Adipocyte (in vitro differentiated cells): ENCODE data around the gene OSBPL5.
"Not testable (repeated sequence)": the region's sequence is repeated elsewhere in the genome, so short reads cannot be mapped to it uniquely, and the experiment has no call there.

Experiments used
- DNase-seq: peaks from one replicate; pipeline ENCODE4 v3.0.0-alpha.2; 2015; ENCODE audit warnings: low read depth
- H3K27me3 ChIP-seq: replicated peaks from 2 replicates; pipeline ENCODE4 v1.7.0; 2013; ENCODE audit warnings: mild to moderate bottlenecking, low read length, moderate library complexity; ENCODE audit not compliant: control insufficient read depth, insufficient read depth
- H3K36me3 ChIP-seq: 2 replicates; pipeline ENCODE4 v1.7.0; 2013; ENCODE audit warnings: low read length, mild to moderate bottlenecking, moderate library complexity; ENCODE audit not compliant: control insufficient read depth, insufficient read depth, severe bottlenecking
- H3K4me1 ChIP-seq: 2 replicates; pipeline ENCODE4 v1.7.0; 2013; ENCODE audit warnings: mild to moderate bottlenecking, low read length, moderate library complexity; ENCODE audit not compliant: control insufficient read depth, insufficient read depth
- H3K4me3 ChIP-seq: 2 replicates; pipeline ENCODE4 v1.7.0; 2013; ENCODE audit warnings: mild to moderate bottlenecking, low read length, moderate library complexity
- H3K9ac ChIP-seq: 2 replicates; pipeline ENCODE4 v1.7.0; 2013; ENCODE audit warnings: mild to moderate bottlenecking, low read length, moderate library complexity
- H3K9me3 ChIP-seq: 2 replicates; pipeline ENCODE4 v1.7.0; 2013; ENCODE audit warnings: mild to moderate bottlenecking, low read length, moderate library complexity; ENCODE audit not compliant: control insufficient read depth

The OSBPL5 gene

DNA sequence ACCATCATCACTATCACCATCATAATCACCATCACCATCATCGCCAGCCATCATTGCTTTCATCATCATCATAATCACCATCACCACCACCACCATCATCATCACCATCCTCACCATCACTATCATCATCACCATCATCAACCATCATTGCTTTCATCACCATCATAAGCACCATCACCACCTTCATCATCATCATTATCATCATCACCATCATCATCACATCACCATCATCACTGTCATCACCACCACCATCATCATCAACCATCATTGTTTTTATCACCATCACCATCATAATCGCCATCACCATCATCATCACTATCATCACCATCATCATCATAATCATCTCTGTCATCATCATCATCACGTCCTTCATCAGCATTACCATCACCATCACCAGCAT lies 9.3 kb upstream of the OSBPL5 start:
- Histone ChIP-seq H3K4me3 (no peak overlapping the region), H3K36me3 (no peaks in the 10 kb centered on the region), H3K27me3 (peaks cover 7% of the 10 kb centered on the region), H3K9me3 (peaks cover 20% of the 10 kb centered on the region), H3K9ac (no peak overlapping the region), H3K4me1 (peaks cover 18% of the 10 kb centered on the region)
- no peak for DNase-seq

DNA sequence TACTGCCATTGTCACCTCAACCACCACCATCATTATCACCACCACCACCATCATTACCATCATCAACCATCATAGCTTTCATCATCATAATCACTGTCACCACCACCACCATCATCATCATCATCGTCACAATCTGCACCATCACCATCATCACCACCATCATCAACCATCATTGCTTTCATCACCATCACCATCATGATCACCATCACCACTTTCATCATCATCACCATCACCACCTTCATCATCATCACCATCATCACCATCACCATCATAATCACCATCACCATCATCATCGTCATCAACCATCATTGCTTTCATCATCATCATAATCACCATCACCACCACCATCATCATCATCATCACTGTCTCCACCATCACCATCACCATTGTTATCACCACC lies 8.7 kb upstream of the OSBPL5 start:
- Histone ChIP-seq H3K27me3 (peaks cover 7% of the 10 kb centered on the region), H3K36me3 (no peaks in the 10 kb centered on the region), H3K4me3 (no peak overlapping the region), H3K4me1 (peaks cover 23% of the 10 kb centered on the region), H3K9me3 (peaks cover 20% of the 10 kb centered on the region), H3K9ac (no peak overlapping the region)
- DNase-seq: no peak

DNA sequence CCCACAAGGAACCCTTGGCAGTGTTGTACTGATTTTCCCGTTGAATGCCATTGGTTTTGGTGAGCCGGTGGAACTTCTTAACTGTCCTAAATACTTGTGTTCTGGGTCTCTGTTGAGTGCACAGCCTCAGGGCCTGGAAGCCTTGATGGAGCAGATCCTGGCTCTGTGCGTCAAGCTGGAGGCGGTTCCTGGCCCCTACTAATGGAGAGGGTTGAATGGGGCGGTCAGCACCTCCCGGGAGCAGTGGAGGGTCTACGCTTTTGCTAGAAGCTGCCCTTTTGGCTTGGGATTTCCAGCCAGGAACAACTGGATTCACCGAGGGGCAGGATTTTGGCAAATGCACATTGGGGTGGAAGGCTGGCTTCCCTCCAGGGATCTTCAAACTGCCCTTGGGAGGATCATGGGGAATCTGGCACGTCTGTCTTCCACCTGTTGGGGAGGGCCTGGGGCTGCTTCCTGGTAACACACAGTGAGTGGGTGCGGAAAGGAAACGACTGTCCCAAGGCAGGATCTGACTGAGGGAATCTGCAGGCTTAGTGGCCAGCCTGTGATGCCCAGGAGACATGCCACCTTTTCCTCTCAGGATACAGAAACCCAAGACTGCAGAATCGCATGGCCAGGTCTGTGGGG lies 6.9 kb upstream of the OSBPL5 start:
- Histone ChIP-seq H3K4me1 (peaks cover 14% of the 10 kb centered on the region), H3K4me3 (no peak overlapping the region), H3K27me3 (peaks cover 7% of the 10 kb centered on the region), H3K36me3 (no peaks in the 10 kb centered on the region), H3K9ac (no peak overlapping the region), H3K9me3 (peaks cover 18% of the 10 kb centered on the region)
- DNase-seq: no peak

DNA sequence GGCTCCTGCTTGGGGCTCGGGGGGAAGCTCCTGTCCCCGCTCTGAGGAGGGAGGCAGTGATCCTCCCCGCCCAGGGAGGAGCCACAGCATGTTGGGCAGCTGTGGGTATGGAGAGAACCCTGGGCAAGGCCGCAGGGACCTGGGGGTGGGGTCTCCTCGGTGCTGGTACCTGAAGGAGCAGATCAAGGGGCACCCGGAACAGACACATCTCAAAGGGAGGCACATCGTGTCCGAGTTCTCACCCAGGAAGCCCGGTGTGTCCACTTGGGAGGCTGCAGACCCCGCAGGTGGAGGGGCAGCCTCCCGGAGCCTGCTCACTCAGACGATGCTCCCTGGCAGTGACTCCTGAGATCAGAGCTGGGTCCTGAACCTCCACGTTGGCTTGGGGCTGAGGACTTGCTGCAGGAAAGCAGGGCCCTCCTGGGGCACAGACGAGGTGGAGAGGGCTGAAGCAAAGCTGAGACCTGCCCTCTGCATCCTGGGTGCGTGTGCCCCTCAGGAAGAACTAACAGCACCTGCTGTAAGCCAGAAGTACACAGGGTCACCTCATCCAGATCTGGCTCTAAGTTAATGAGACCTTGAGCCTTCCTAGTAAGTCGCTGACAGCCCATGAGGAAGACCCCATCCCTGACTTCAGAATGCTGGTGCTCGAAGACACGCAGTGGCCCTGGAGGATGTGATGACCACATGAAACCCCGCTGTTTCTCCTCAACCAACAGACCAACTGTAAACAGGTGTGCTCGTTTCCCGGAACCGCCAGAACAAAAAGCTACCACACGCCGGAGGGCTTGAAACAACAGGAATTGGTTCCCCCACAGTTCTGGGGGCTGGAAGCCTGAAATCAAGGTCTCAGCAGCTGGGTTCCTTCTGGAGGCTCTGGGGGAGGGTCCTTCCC lies 5.9 kb upstream of the OSBPL5 start:
- no peaks in the 10 kb centered on the region for H3K36me3 ChIP-seq
- H3K9me3 ChIP-seq: peaks cover 7% of the 10 kb centered on the region
- peaks cover 14% of the 10 kb centered on the region for H3K4me1 ChIP-seq
- peaks cover 7% of the 10 kb centered on the region for H3K27me3 ChIP-seq
- DNase-seq: no peak
- no peak overlapping the region for H3K9ac ChIP-seq
- H3K4me3 ChIP-seq: no peak overlapping the region

GRCh38 chr11:3170044-3170755 lies 5.1 kb upstream of the OSBPL5 start:
- Histone ChIP-seq H3K27me3 (peaks cover 7% of the 10 kb centered on the region), H3K4me3 (peak overlapping the region; percentile 78), H3K4me1 (peaks cover 18% of the 10 kb centered on the region), H3K9ac (peak overlapping the region; percentile 69), H3K9me3 (no peaks in the 10 kb centered on the region), H3K36me3 (no peaks in the 10 kb centered on the region)
- DNase-seq: no peak

GRCh38 chr11:3169255-3170043 lies 4.3 kb upstream of the OSBPL5 start:
- DNase-seq: peak; percentile 79
- Histone ChIP-seq H3K27me3 (peaks cover 7% of the 10 kb centered on the region), H3K36me3 (no peaks in the 10 kb centered on the region), H3K9ac (peak overlapping the region; percentile 69), H3K9me3 (no peaks in the 10 kb centered on the region), H3K4me3 (peak overlapping the region; percentile 78), H3K4me1 (peaks cover 18% of the 10 kb centered on the region)

GRCh38 chr11:3168742-3169254 lies 3.7 kb upstream of the OSBPL5 start:
- Histone ChIP-seq H3K4me3 (peak overlapping the region; percentile 78), H3K9ac (peak overlapping the region; percentile 69), H3K4me1 (peaks cover 21% of the 10 kb centered on the region)
- DNase-seq, H3K9me3 ChIP-seq, H3K36me3 ChIP-seq, H3K27me3 ChIP-seq: not testable (repeated sequence)

- Histone ChIP-seq H3K4me1 (peaks cover 33% of the 10 kb centered on the region), H3K4me3 (no peak overlapping the region), H3K36me3 (no peaks in the 10 kb centered on the region), H3K9ac (no peak overlapping the region), H3K9me3 (no peaks in the 10 kb centered on the region), H3K27me3 (peaks cover 6% of the 10 kb centered on the region)
- DNase-seq: no peak
Measured at GRCh38 chr11:3167143-3168119, 2.3 kb upstream of the OSBPL5 start.

DNA sequence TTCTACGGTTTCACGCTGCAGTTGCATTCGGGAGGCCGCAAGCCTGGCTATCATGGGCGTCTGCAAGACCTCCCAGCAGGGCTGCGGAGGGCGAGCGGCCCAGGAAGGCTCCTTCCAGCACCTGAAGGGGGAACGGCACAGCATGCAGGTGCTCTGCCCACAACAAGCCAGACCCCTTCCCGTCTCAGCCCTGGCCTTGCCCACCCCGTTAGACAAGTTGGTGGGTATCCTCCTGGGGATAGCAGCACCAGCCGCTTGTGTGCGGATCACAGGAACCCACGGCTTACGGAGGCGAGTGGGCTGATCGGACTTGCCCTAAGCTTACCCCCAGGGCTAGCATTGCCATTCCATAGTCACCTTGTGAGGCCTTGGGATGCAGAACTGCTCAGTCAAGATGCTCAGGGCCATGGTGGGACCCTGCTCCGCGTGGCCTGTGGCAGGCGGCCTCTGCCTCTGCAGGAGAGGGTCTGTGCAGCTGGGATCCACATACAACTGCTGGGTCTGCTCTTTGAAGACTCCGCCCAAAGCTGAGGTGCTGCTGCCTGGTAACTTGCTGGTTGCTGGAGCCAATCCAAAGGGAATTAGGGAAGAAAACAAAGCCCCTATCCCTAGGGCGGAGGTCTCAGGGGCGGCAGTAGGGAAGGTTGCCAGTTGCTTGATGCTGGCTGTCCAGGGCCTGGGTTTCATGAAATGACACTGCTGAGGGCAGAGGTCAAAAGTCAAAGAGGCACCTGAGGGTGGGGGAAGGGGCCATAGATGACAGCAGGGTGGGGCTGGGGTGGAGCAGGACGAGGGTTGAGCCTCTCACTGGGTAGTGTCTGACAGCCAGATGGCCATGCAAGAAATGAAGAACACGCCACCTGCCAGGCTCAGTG lies 1.4 kb upstream of the OSBPL5 start:
- DNase-seq: no peak
- Histone ChIP-seq H3K9me3 (no peaks in the 10 kb centered on the region), H3K36me3 (no peaks in the 10 kb centered on the region), H3K4me1 (peaks cover 35% of the 10 kb centered on the region), H3K4me3 (no peak overlapping the region), H3K9ac (no peak overlapping the region), H3K27me3 (no peaks in the 10 kb centered on the region)
